Adrenal gland (tissue), 5 donors: Measurements from ENCODE around the gene METTL13.

Experiments
- POLR2A ChIP-seq, 2 donors: fragments of 450-650 bp; IDR thresholded peaks; one replicate each; pipeline ENCODE4 v1.6.1; 2017; ENCODE audit warnings: antibody characterized with exemption in 2 of 2, mild to moderate bottlenecking in 2 of 2, moderate library complexity in 1 of 2
- TF ChIP-seq, protein P1 (sequence below), 6 experiments: fragments of 450-650 bp in 4 of 6; fragments of 200-600 bp in 2 of 6; sonication (generic) in 1 of 6; IDR thresholded peaks; 1 replicate in 5 of 6; 2 replicates in 1 of 6; pipeline versions ENCODE4 v1.5.1 to v1.8.0; 2016 to 2021; ENCODE audit warnings: antibody characterized with exemption in 6 of 6, mild to moderate bottlenecking in 2 of 6, moderate library complexity in 1 of 6
- donor health status: DM: no; HTN: no; CAD: no.

DNA sequence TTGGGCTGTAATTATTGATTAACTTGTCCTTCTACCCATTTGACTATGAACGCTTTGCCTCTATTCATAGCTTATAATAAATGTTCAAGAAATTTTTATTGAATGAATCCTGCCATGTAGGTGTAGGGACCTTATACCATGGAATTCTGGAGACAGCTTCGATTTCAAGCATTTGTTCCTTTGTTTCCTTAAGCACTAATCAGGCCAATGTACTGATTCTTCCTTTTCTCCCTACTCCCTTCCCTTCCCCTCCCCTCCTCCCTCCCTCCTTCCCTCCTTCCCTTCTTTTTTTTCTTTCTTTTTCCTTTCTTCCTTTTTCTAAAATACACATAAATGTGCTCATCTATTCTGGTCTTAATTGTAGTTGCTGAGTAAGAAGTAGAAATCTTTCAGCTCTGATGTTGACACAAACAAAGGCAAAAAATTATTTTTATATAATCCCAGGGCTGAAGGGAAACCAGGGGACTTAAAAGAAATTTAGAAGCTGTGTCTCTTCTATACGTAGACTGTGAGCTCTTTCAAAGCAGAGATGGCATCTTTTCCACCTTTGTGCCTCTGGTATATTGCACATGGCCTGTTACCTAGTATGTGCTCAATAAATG is 34.9 kb downstream of the METTL13 start:
- TF ChIP-seq, protein P1, sequence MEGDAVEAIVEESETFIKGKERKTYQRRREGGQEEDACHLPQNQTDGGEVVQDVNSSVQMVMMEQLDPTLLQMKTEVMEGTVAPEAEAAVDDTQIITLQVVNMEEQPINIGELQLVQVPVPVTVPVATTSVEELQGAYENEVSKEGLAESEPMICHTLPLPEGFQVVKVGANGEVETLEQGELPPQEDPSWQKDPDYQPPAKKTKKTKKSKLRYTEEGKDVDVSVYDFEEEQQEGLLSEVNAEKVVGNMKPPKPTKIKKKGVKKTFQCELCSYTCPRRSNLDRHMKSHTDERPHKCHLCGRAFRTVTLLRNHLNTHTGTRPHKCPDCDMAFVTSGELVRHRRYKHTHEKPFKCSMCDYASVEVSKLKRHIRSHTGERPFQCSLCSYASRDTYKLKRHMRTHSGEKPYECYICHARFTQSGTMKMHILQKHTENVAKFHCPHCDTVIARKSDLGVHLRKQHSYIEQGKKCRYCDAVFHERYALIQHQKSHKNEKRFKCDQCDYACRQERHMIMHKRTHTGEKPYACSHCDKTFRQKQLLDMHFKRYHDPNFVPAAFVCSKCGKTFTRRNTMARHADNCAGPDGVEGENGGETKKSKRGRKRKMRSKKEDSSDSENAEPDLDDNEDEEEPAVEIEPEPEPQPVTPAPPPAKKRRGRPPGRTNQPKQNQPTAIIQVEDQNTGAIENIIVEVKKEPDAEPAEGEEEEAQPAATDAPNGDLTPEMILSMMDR (IDR thresholded peaks at IDR 0.05) = no peak
- TF ChIP-seq POLR2A (IDR thresholded peaks at IDR 0.05) = no peak
